ENCODE results near the gene SCIN. TPM values are rescaled to one million over a fixed set of nuclear protein-coding genes. Genes with fewer than 3 reads are reported as not detected.
"Not testable (repeated sequence)": the region's sequence is repeated elsewhere in the genome, so short reads cannot be mapped to it uniquely, and the experiment has no call there.

SCIN gene
- total RNA-seq, 1 experiment from 2014 or later = 0.39 TPM

DNA sequence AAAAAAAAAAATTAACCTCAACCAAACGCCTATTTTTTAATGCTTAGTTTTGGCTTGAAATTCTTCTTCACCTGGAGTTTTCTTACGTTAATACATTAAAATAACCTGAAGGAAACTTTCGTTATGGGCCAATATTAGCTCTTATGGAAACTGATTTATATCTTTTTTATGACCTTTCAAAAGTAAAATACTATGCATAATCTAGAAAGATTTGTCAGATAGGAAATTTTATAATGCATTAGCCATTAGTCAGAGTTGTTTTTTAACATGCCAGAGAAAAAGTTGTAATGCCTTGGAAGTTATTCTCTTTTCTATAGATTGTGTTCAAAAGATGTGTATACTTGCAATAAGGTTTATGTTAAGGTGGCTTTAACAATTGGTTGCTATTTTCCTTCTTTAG lies 82.6 kb downstream of the SCIN start:
- no peak for DNase-seq (ENCODE audit: low spot score)
- Histone ChIP-seq H3K9me3 (ENCODE audit: low read depth, low read length, poor library complexity, severe bottlenecking) (no peaks in the 10 kb centered on the region), H3K27ac (ENCODE audit: low read depth, low read length, poor library complexity, severe bottlenecking) (no peak overlapping the region), H3K4me1 (ENCODE audit: insufficient read depth, low read length, poor library complexity, severe bottlenecking) (no peaks in the 10 kb centered on the region), H3K27me3 (replicated peaks; ENCODE audit: insufficient read depth, low read depth, low read length, poor library complexity) (no peaks in the 10 kb centered on the region), H3K4me3 (ENCODE audit: low read depth, low read length, poor library complexity, severe bottlenecking) (no peak overlapping the region), H3K36me3 (ENCODE audit: insufficient read depth, low read length, poor library complexity, severe bottlenecking) (no peaks in the 10 kb centered on the region)
- TF ChIP-seq, protein P1, sequence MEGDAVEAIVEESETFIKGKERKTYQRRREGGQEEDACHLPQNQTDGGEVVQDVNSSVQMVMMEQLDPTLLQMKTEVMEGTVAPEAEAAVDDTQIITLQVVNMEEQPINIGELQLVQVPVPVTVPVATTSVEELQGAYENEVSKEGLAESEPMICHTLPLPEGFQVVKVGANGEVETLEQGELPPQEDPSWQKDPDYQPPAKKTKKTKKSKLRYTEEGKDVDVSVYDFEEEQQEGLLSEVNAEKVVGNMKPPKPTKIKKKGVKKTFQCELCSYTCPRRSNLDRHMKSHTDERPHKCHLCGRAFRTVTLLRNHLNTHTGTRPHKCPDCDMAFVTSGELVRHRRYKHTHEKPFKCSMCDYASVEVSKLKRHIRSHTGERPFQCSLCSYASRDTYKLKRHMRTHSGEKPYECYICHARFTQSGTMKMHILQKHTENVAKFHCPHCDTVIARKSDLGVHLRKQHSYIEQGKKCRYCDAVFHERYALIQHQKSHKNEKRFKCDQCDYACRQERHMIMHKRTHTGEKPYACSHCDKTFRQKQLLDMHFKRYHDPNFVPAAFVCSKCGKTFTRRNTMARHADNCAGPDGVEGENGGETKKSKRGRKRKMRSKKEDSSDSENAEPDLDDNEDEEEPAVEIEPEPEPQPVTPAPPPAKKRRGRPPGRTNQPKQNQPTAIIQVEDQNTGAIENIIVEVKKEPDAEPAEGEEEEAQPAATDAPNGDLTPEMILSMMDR (conservative IDR thresholded peaks at IDR 0.05; ENCODE audit: low read depth, low read length) = no peak
- TF ChIP-seq EZH2 (IDR thresholded peaks at IDR 0.05; ENCODE audit: borderline replicate concordance, low read depth, low read length, poor library complexity, severe bottlenecking) = no peak
- ChIA-PET POLR2A (ENCODE audit: low non-redundant PET) (no interaction called here), CTCF (no interaction called here)
- intact Hi-C loops (cut with micrococcal nuclease; ENCODE audit: unreplicated experiment) = no loop called here
- no TSS peak for BruUV-seq (replicated peaks)

- no TSS peak for BruUV-seq (replicated peaks)
- intact Hi-C loops (cut with micrococcal nuclease; ENCODE audit: unreplicated experiment) = no loop called here
- CTCF ChIA-PET = no interaction called here
Measured at GRCh38 chr7:12653518-12653917, 83.0 kb downstream of the SCIN start.

DNA sequence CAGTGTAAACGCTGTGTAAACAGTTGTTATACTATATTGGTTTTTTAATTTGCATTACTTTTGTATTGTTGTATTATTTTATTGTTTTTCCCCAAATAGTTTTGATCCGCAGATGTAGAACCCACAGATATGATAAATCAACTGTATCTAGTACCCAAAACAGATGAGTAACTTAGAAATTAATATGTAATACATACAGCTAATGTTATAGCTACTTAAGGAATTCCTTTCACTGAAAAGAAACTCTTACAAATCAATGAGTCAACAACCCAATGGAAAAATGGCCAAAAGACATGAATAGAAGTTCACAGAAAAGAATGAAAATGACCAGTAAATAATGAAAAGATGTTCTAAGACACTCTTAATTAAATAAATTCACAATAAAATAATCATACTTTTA lies 84.6 kb downstream of the SCIN start:
- Histone ChIP-seq H3K27me3 (replicated peaks; ENCODE audit: insufficient read depth, low read depth, low read length, poor library complexity) (no peaks in the 10 kb centered on the region), H3K36me3 (ENCODE audit: insufficient read depth, low read length, poor library complexity, severe bottlenecking) (no peaks in the 10 kb centered on the region), H3K4me3 (ENCODE audit: low read depth, low read length, poor library complexity, severe bottlenecking) (no peak overlapping the region), H3K27ac (ENCODE audit: low read depth, low read length, poor library complexity, severe bottlenecking) (no peak overlapping the region), H3K4me1 (ENCODE audit: insufficient read depth, low read length, poor library complexity, severe bottlenecking) (no peaks in the 10 kb centered on the region), H3K9me3 (ENCODE audit: low read depth, low read length, poor library complexity, severe bottlenecking) (no peaks in the 10 kb centered on the region)
- TF ChIP-seq EZH2 (IDR thresholded peaks at IDR 0.05; ENCODE audit: borderline replicate concordance, low read depth, low read length, poor library complexity, severe bottlenecking) = no peak
- TF ChIP-seq, protein P1 (conservative IDR thresholded peaks at IDR 0.05; ENCODE audit: low read depth, low read length) = no peak
- no TSS peak for BruUV-seq (replicated peaks)
- intact Hi-C loops (cut with micrococcal nuclease; ENCODE audit: unreplicated experiment) = no loop called here
- POLR2A ChIA-PET (ENCODE audit: low non-redundant PET) = no interaction called here
- DNase-seq (ENCODE audit: low spot score) = no peak
- CTCF ChIA-PET = no interaction called here

More at GRCh38 chr7:12653518-12653917, 83.0 kb downstream of the SCIN start:
- no peaks in the 10 kb centered on the region for H3K4me1 ChIP-seq (ENCODE audit: insufficient read depth, low read length, poor library complexity, severe bottlenecking)
- no peaks in the 10 kb centered on the region for H3K27me3 ChIP-seq (replicated peaks; ENCODE audit: insufficient read depth, low read depth, low read length, poor library complexity)
- TF ChIP-seq, protein P1 (conservative IDR thresholded peaks at IDR 0.05; ENCODE audit: low read depth, low read length) = no peak
- no peak for TF ChIP-seq EZH2 (IDR thresholded peaks at IDR 0.05; ENCODE audit: borderline replicate concordance, low read depth, low read length, poor library complexity, severe bottlenecking)
- no peaks in the 10 kb centered on the region for H3K9me3 ChIP-seq (ENCODE audit: low read depth, low read length, poor library complexity, severe bottlenecking)
- no peak for DNase-seq (ENCODE audit: low spot score)
- H3K36me3 ChIP-seq (ENCODE audit: insufficient read depth, low read length, poor library complexity, severe bottlenecking) = no peaks in the 10 kb centered on the region
- POLR2A ChIA-PET (ENCODE audit: low non-redundant PET) = no interaction called here
- no peak overlapping the region for H3K4me3 ChIP-seq (ENCODE audit: low read depth, low read length, poor library complexity, severe bottlenecking)
- H3K27ac ChIP-seq (ENCODE audit: low read depth, low read length, poor library complexity, severe bottlenecking) = no peak overlapping the region

DNA sequence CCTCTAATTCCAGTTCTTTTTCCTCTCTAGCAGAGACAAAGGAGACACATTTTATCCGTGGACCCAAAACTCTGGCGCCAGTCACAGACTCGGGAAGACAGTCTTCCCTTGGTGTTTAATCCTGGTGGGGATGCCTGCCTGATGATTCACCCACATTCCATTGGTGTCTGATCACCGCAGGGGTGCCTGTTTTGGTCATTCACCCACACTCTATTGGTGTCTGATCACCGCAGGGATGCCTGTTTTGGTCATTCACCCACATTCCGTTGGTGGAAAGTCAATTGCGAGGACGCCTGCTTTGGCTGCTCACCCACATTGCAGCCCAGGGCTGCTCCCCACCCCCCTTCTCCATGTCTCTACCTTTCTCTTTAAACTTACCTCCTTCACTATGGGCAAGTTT lies 89.9 kb downstream of the SCIN start:
- H3K9me3 ChIP-seq (ENCODE audit: low read depth, low read length, poor library complexity, severe bottlenecking); BruUV-seq (replicated peaks); POLR2A ChIA-PET (ENCODE audit: low non-redundant PET); H3K4me3 ChIP-seq (ENCODE audit: low read depth, low read length, poor library complexity, severe bottlenecking); CTCF ChIA-PET; intact Hi-C loops (cut with micrococcal nuclease; ENCODE audit: unreplicated experiment); H3K36me3 ChIP-seq (ENCODE audit: insufficient read depth, low read length, poor library complexity, severe bottlenecking); H3K27ac ChIP-seq (ENCODE audit: low read depth, low read length, poor library complexity, severe bottlenecking); H3K27me3 ChIP-seq (replicated peaks; ENCODE audit: insufficient read depth, low read depth, low read length, poor library complexity); H3K4me1 ChIP-seq (ENCODE audit: insufficient read depth, low read length, poor library complexity, severe bottlenecking): not testable (repeated sequence)
- DNase-seq (ENCODE audit: low spot score) = peak; percentile 71

DNA sequence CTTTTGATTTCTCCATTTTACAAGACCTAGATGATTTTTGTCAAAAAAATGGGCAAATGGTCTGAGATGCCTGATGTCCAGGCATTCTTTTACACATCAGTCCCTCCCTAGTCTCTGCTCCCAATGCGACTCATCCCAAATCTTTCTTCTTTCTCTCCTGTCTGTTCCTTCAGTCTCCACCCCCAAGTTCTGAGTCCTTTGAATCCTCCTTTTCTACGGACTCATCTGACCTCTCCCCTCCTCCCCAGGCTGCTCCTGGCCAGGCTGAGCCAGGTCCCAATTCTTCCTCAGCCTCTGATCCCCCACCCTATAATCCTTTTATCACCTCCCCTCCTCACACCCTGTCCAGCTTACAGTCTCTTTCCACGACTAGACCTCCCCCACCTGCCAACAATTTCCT lies 90.5 kb downstream of the SCIN start:
- H3K4me1 ChIP-seq (ENCODE audit: insufficient read depth, low read length, poor library complexity, severe bottlenecking); H3K9me3 ChIP-seq (ENCODE audit: low read depth, low read length, poor library complexity, severe bottlenecking); H3K27ac ChIP-seq (ENCODE audit: low read depth, low read length, poor library complexity, severe bottlenecking); CTCF ChIA-PET; POLR2A ChIA-PET (ENCODE audit: low non-redundant PET); H3K4me3 ChIP-seq (ENCODE audit: low read depth, low read length, poor library complexity, severe bottlenecking); BruUV-seq (replicated peaks); H3K27me3 ChIP-seq (replicated peaks; ENCODE audit: insufficient read depth, low read depth, low read length, poor library complexity); DNase-seq (ENCODE audit: low spot score); H3K36me3 ChIP-seq (ENCODE audit: insufficient read depth, low read length, poor library complexity, severe bottlenecking); intact Hi-C loops (cut with micrococcal nuclease; ENCODE audit: unreplicated experiment): not testable (repeated sequence)

All from A673 (cell line).